Activated CD8-positive, alpha-beta T cell treated with anti-CD3 and anti-CD28 coated beads, Interleukin-2, amount 10 ng/mL, durations not matched to agents 7 days and 5 days (primary cell): ENCODE measurements around the gene GLCCI1. TPM values are rescaled to one million over a fixed set of nuclear protein-coding genes. Genes with fewer than 3 reads are reported as not detected.

Experiments
- ATAC-seq: fragments of 150-1000 bp; cut with Tn5 transposase; one replicate; pipeline ENCODE4 v1.10.0; 2021; ENCODE audit warnings: moderate library complexity
- CTCF ChIA-PET: fragments of 350-600 bp; sonication (Branson Sonifier 250); formaldehyde crosslinking; loops from one replicate; lab custom pipeline; 2021; ENCODE audit warnings: antibody characterized with exemption; lab: Charles Lee
- POLR2A ChIA-PET: fragments of 350-600 bp; sonication (Branson Sonifier 250); formaldehyde crosslinking; loops from one replicate; lab custom pipeline; 2021; ENCODE audit warnings: antibody characterized with exemption; lab: Charles Lee
- DNase-seq: peaks from one replicate; pipeline ENCODE4 v3.0.0-alpha.2; 2020
- H3K27ac Mint-ChIP-seq: one replicate; pipeline ENCODE4 v1.8.0; 2021; ENCODE audit warnings: mild to moderate bottlenecking, mixed read lengths
- H3K27me3 Mint-ChIP-seq: one replicate; pipeline ENCODE4 v1.8.0; 2021; ENCODE audit warnings: low read depth, mixed read lengths
- H3K36me3 Mint-ChIP-seq: one replicate; pipeline ENCODE4 v1.8.0; 2021; ENCODE audit warnings: low read depth, mixed read lengths
- H3K4me1 Mint-ChIP-seq: one replicate; pipeline ENCODE4 v1.8.0; 2021; ENCODE audit warnings: low read depth, mixed read lengths
- H3K4me3 Mint-ChIP-seq: one replicate; pipeline ENCODE4 v1.8.0; 2021; ENCODE audit warnings: mild to moderate bottlenecking, mixed read lengths
- H3K9me3 Mint-ChIP-seq: one replicate; pipeline ENCODE4 v1.8.0; 2022; ENCODE audit warnings: mixed read lengths; ENCODE audit not compliant: insufficient read depth
- total RNA-seq, 2 experiments: library from RNA; stranded (reverse); gene quantifications; one replicate each; pipeline ENCODE4 v1.2.3, GENCODE V29; 2021

Gene GLCCI1
- total RNA-seq, 2 experiments from 2014 or later: 17.5 to 17.7 TPM

- ChIA-PET CTCF (no interaction called here), POLR2A (interaction anchor here (0.9 to 1.3 kb wide), 4 partner anchors 10 to 74 kb away, joined by 3 to 5 read pairs (median 3); no protein-coding TSS in a partner anchor)
- peaks cover 2% of the 10 kb centered on the region for H3K27me3 Mint-ChIP-seq
- no peaks in the 10 kb centered on the region for H3K9me3 Mint-ChIP-seq
- peaks cover 63% of the 10 kb centered on the region for H3K4me1 Mint-ChIP-seq
- H3K4me3 Mint-ChIP-seq: no peak overlapping the region
- no peak overlapping the region for H3K27ac Mint-ChIP-seq
- ATAC-seq (no peak), DNase-seq (no peak)
- peaks cover 10% of the 10 kb centered on the region for H3K36me3 Mint-ChIP-seq
Measured at GRCh38 chr7:8121243-8121642, 152.6 kb downstream of the GLCCI1 start.

- H3K4me1 Mint-ChIP-seq: peaks cover 76% of the 10 kb centered on the region
- H3K4me3 Mint-ChIP-seq: peak overlapping the region; percentile 57
- DNase-seq (peak; percentile 85), ATAC-seq (peak; percentile 96)
- peaks cover 15% of the 10 kb centered on the region for H3K36me3 Mint-ChIP-seq
- peaks cover 2% of the 10 kb centered on the region for H3K27me3 Mint-ChIP-seq
- peak overlapping the region; percentile 99 for H3K27ac Mint-ChIP-seq
- no peaks in the 10 kb centered on the region for H3K9me3 Mint-ChIP-seq
- CTCF ChIA-PET: interaction anchor here (0.8 to 2.9 kb wide), 15 partner anchors 9 to 445 kb away, joined by 3 to 20 read pairs (median 4); partner anchors contain the start of gene GLCCI1
- POLR2A ChIA-PET: interaction anchor here (0.6 to 2.7 kb wide), 13 partner anchors 9 to 485 kb away, joined by 3 to 20 read pairs (median 5); partner anchors contain the start of gene GLCCI1
Measured at GRCh38 chr7:8125680-8126444, 157.3 kb downstream of the GLCCI1 start.

GRCh38 chr7:8126601-8127167 lies 158.1 kb downstream of the GLCCI1 start:
- Mint-ChIP-seq H3K9me3 (no peaks in the 10 kb centered on the region), H3K36me3 (peaks cover 15% of the 10 kb centered on the region), H3K27me3 (peaks cover 2% of the 10 kb centered on the region), H3K4me3 (no peak overlapping the region), H3K4me1 (peaks cover 77% of the 10 kb centered on the region), H3K27ac (peak overlapping the region; percentile 99)
- CTCF ChIA-PET: interaction anchor here (0.8 to 2.9 kb wide), 7 partner anchors 8 to 445 kb away, joined by 3 to 20 read pairs (median 8); partner anchors contain the start of gene GLCCI1
- POLR2A ChIA-PET: interaction anchor here (0.9 to 2.7 kb wide), 8 partner anchors 8 to 158 kb away, joined by 3 to 20 read pairs (median 8); partner anchors contain the start of gene GLCCI1
- ATAC-seq (no peak), DNase-seq (no peak)

- CTCF ChIA-PET: interaction anchor here (0.9 kb wide), 1 partner anchor 61 kb away, joined by 3 read pairs; no protein-coding TSS in a partner anchor
- POLR2A ChIA-PET: interaction anchor here (0.8 to 1.1 kb wide), 3 partner anchors 48 to 159 kb away, joined by 3 to 4 read pairs (median 3); no protein-coding TSS in a partner anchor
- Mint-ChIP-seq H3K27me3 (no peaks in the 10 kb centered on the region), H3K27ac (peak overlapping the region; percentile 71), H3K36me3 (peaks cover 12% of the 10 kb centered on the region), H3K4me3 (peak overlapping the region; percentile 26), H3K9me3 (no peaks in the 10 kb centered on the region), H3K4me1 (peaks cover 89% of the 10 kb centered on the region)
- ATAC-seq (no peak), DNase-seq (no peak)
Measured at GRCh38 chr7:8128449-8129317, 160.1 kb downstream of the GLCCI1 start.

GRCh38 chr7:8129318-8129659 lies 160.7 kb downstream of the GLCCI1 start:
- ChIA-PET POLR2A (no interaction called here), CTCF (no interaction called here)
- Mint-ChIP-seq H3K4me1 (peaks cover 93% of the 10 kb centered on the region), H3K27me3 (no peaks in the 10 kb centered on the region), H3K27ac (peak overlapping the region; percentile 68), H3K36me3 (peaks cover 12% of the 10 kb centered on the region), H3K4me3 (no peak overlapping the region), H3K9me3 (no peaks in the 10 kb centered on the region)
- no peak for DNase-seq
- ATAC-seq: no peak

DNA sequence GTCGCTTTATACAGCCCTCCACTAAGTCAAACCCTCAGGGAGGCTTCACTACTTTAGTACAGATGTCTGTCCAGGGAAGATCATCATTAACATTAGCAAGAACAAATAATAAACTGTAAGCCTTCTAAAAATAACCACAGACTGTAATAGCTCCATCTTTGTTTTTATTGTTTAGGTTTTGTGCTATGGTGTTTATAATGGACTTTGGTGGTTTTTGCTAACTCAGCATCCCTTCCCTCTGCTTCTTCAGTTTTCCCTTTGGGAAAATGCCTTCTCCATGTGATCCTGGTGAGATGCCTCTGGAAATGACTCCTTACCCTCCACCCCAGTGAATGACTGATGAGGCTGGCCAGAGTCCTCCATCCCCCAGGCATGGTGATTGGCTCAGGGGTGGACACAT lies 162.1 kb downstream of the GLCCI1 start:
- Mint-ChIP-seq H3K4me1 (peaks cover 86% of the 10 kb centered on the region), H3K4me3 (no peak overlapping the region), H3K36me3 (peaks cover 5% of the 10 kb centered on the region), H3K27me3 (no peaks in the 10 kb centered on the region), H3K9me3 (no peaks in the 10 kb centered on the region), H3K27ac (no peak overlapping the region)
- CTCF ChIA-PET: no interaction called here
- POLR2A ChIA-PET: interaction anchor here (1.1 to 6.2 kb wide), 3 partner anchors 9 to 47 kb away, joined by 3 to 36 read pairs (median 5); no protein-coding TSS in a partner anchor
- DNase-seq (no peak), ATAC-seq (no peak)

GRCh38 chr7:8131694-8132605 lies 163.4 kb downstream of the GLCCI1 start:
- ChIA-PET POLR2A (interaction anchor here (0.9 to 6.2 kb wide), 4 partner anchors 11 to 164 kb away, joined by 3 to 36 read pairs (median 5); partner anchors contain the start of gene GLCCI1), CTCF (interaction anchor here (1.2 to 2.0 kb wide), 2 partner anchors 59 to 450 kb away, joined by 3 to 8 read pairs; no protein-coding TSS in a partner anchor)
- Mint-ChIP-seq H3K9me3 (no peaks in the 10 kb centered on the region), H3K4me3 (peak overlapping the region; percentile 52), H3K27me3 (no peaks in the 10 kb centered on the region), H3K4me1 (peaks cover 74% of the 10 kb centered on the region), H3K27ac (peak overlapping the region; percentile 92), H3K36me3 (peaks cover 5% of the 10 kb centered on the region)
- peak; percentile 55 for DNase-seq
- peak; percentile 80 for ATAC-seq

DNA sequence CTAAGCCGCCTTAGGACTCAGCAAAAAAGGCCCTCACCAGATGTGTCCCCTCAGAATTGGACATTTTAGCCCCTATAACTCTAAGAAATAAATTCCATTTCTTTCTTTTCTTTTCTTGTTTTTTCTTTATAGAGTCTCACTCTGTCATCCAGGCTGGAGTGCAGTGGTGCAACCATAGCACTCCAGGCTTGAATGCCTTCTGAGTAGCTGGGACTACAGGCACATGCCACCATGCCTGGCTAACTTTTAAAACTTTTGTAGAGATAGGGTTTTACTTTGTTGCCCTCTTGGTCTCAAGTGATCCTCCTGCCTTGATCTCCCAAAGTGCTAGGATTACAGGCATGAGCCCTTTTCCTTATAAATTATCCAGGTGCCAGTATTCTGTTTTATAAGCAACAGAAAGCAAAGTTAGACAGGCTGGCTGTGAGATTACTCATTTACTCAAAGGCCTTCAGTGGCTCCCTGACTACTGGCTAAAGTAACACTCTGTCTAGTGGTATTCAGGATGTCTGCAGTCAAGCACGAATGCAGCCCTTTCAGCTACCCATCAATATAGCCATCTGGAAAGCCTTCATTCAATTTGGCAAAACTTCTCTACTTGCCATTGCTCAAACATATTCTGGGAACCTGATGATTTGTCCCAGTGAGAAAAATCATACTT lies 164.7 kb downstream of the GLCCI1 start:
- no peak overlapping the region for H3K27ac Mint-ChIP-seq
- no peak for ATAC-seq
- H3K36me3 Mint-ChIP-seq: no peaks in the 10 kb centered on the region
- ChIA-PET POLR2A (interaction anchor here (1.0 to 6.2 kb wide), 2 partner anchors 44 to 166 kb away, joined by 3 to 36 read pairs; no protein-coding TSS in a partner anchor), CTCF (interaction anchor here (0.7 to 2.6 kb wide), 4 partner anchors 8 to 452 kb away, joined by 3 to 15 read pairs (median 4); partner anchors contain the start of gene GLCCI1)
- no peak overlapping the region for H3K4me3 Mint-ChIP-seq
- no peak for DNase-seq
- H3K4me1 Mint-ChIP-seq: peaks cover 61% of the 10 kb centered on the region
- no peaks in the 10 kb centered on the region for H3K9me3 Mint-ChIP-seq
- H3K27me3 Mint-ChIP-seq: no peaks in the 10 kb centered on the region

DNA sequence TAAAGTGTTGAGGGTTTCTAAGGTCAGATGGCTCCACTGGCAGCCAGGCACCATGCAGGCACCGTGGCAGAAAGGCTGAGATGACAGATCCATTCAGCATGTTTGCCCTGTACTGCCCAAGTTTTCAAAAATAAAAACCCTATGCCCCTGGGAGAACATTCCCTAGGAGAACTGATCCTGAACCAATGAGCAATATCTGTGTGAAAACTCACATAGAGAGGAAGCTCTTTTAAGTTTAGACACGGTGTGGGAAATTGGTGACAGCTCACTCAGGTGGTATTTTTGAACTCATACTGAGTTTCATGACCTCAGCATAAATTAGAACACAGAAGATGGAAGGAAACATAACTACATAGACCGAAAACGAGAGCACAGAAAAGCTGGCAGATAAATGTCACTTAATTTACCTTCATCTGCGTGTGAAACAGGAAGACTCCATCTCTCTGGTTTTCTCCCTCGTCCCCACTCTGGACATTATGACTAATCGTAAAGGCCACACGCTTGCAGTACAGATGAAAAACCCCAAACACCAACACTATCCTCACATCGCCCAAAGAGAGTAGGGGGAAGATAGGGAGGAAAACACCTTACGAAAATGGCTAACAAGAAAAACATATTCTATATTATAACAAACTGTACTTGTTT lies 165.6 kb downstream of the GLCCI1 start:
- CTCF ChIA-PET: interaction anchor here (0.7 to 2.6 kb wide), 7 partner anchors 9 to 212 kb away, joined by 3 to 15 read pairs (median 3); partner anchors contain the start of gene GLCCI1
- peak; percentile 42 for ATAC-seq
- Mint-ChIP-seq H3K4me3 (peak overlapping the region; percentile 37), H3K36me3 (no peaks in the 10 kb centered on the region), H3K9me3 (no peaks in the 10 kb centered on the region), H3K27ac (peak overlapping the region; percentile 84), H3K4me1 (peaks cover 53% of the 10 kb centered on the region), H3K27me3 (no peaks in the 10 kb centered on the region)
- POLR2A ChIA-PET: interaction anchor here (0.7 to 6.2 kb wide), 6 partner anchors 8 to 489 kb away, joined by 3 to 36 read pairs (median 5); no protein-coding TSS in a partner anchor
- DNase-seq: peak; percentile 50
